ENCODE measurements around the gene ARHGDIA.

The ARHGDIA gene

GRCh38 chr17:81849457-81849856, 21.7 kb downstream of the ARHGDIA start:
- Histone ChIP-seq H3K18ac (ENCODE audit: low read depth in 1 of 2, low read length in 2 of 2) (no peak overlapping the region), H3K4me3 (ENCODE audit: insufficient read depth in 1 of 2, low read depth in 1 of 2, low read length in 2 of 2) (no peak overlapping the region), H2AFZ (ENCODE audit: low read depth, low read length) (no peak overlapping the region), H2BK120ac (ENCODE audit: low read depth, low read length) (no peak overlapping the region), H2BK12ac (ENCODE audit: low read length in 2 of 2) (no peak overlapping the region), H4K91ac (ENCODE audit: low read length) (no peak overlapping the region), H3K9me3 (ENCODE audit: control insufficient read depth, low read length) (no peaks in the 10 kb centered on the region), H3K23ac (ENCODE audit: low read length in 2 of 2) (no peak overlapping the region), H3K27ac (ENCODE audit: low read length, poor library complexity, severe bottlenecking) (no peak overlapping the region), H2BK15ac (ENCODE audit: low read depth, poor library complexity, severe bottlenecking) (no peak overlapping the region), H3K27me3 (ENCODE audit: control insufficient read depth in 1 of 2, insufficient read depth in 1 of 2, low read length in 2 of 2) (no peaks in the 10 kb centered on the region), H2BK5ac (ENCODE audit: low read depth, low read length, poor library complexity, severe bottlenecking) (no peak overlapping the region), H3K79me1 (replicated peaks; ENCODE audit: low read length, poor library complexity, severe bottlenecking) (peaks cover 37% of the 10 kb centered on the region), H3K14ac (ENCODE audit: low read length in 2 of 2) (no peak overlapping the region), H3K4ac (ENCODE audit: low read depth in 1 of 2, low read length in 2 of 2) (no peak overlapping the region), H3K9ac (ENCODE audit: low read length) (no peak overlapping the region), H2AK5ac (ENCODE audit: low read length, severe bottlenecking) (no peak overlapping the region), H4K8ac (ENCODE audit: low read length) (no peak overlapping the region), H3K36me3 (ENCODE audit: control insufficient read depth in 1 of 2, insufficient read depth in 2 of 2, low read depth in 1 of 2, low read length in 2 of 2) (peaks cover 77 to 82% of the 10 kb centered on the region in 2 experiments), H3K4me1 (ENCODE audit: control insufficient read depth, insufficient read depth, low read depth, low read length) (peaks cover under 1% of the 10 kb centered on the region), H3K4me2 (ENCODE audit: low read length, poor library complexity, severe bottlenecking) (no peak overlapping the region)
- 97% methylated on average over 7 of the region's 12 CpGs for WGBS
- no peak for DNase-seq

- Histone ChIP-seq H2AFZ (ENCODE audit: low read depth, low read length) (no peak overlapping the region), H3K23ac (ENCODE audit: low read length in 2 of 2) (no peak overlapping the region), H3K4me2 (ENCODE audit: low read length, poor library complexity, severe bottlenecking) (no peak overlapping the region), H3K36me3 (ENCODE audit: control insufficient read depth in 1 of 2, insufficient read depth in 2 of 2, low read depth in 1 of 2, low read length in 2 of 2) (peaks cover 78 to 81% of the 10 kb centered on the region in 2 experiments), H3K79me1 (replicated peaks; ENCODE audit: low read length, poor library complexity, severe bottlenecking) (peaks cover 29% of the 10 kb centered on the region), H2BK120ac (ENCODE audit: low read depth, low read length) (no peak overlapping the region), H4K91ac (ENCODE audit: low read length) (no peak overlapping the region), H2BK5ac (ENCODE audit: low read depth, low read length, poor library complexity, severe bottlenecking) (no peak overlapping the region), H2BK12ac (ENCODE audit: low read length in 2 of 2) (no peak overlapping the region), H3K9ac (ENCODE audit: low read length) (no peak overlapping the region), H3K4me3 (ENCODE audit: insufficient read depth in 1 of 2, low read depth in 1 of 2, low read length in 2 of 2) (no peak overlapping the region), H3K9me3 (ENCODE audit: control insufficient read depth, low read length) (no peaks in the 10 kb centered on the region), H3K4ac (ENCODE audit: low read depth in 1 of 2, low read length in 2 of 2) (no peak overlapping the region), H4K8ac (ENCODE audit: low read length) (no peak overlapping the region), H2AK5ac (ENCODE audit: low read length, severe bottlenecking) (no peak overlapping the region), H3K4me1 (ENCODE audit: control insufficient read depth, insufficient read depth, low read depth, low read length) (peaks cover 3% of the 10 kb centered on the region), H3K27ac (ENCODE audit: low read length, poor library complexity, severe bottlenecking) (no peak overlapping the region), H3K27me3 (ENCODE audit: control insufficient read depth in 1 of 2, insufficient read depth in 1 of 2, low read length in 2 of 2) (no peaks in the 10 kb centered on the region), H3K14ac (ENCODE audit: low read length in 2 of 2) (no peak overlapping the region), H2BK15ac (ENCODE audit: low read depth, poor library complexity, severe bottlenecking) (no peak overlapping the region), H3K18ac (ENCODE audit: low read depth in 1 of 2, low read length in 2 of 2) (no peak overlapping the region)
- WGBS = 94% methylated on average over 24 of the region's 24 CpGs
- no peak for DNase-seq
These were observed 24.1 kb downstream of the ARHGDIA start for GRCh38 chr17:81846743-81847689.

GRCh38 chr17:81845881-81846742, 25.0 kb downstream of the ARHGDIA start:
- H3K9ac ChIP-seq (ENCODE audit: low read length) = no peak overlapping the region
- H3K4me3 ChIP-seq (ENCODE audit: insufficient read depth in 1 of 2, low read depth in 1 of 2, low read length in 2 of 2) = no peak overlapping the region
- no peak for DNase-seq
- H3K14ac ChIP-seq (ENCODE audit: low read length in 2 of 2) = no peak overlapping the region
- H2AK5ac ChIP-seq (ENCODE audit: low read length, severe bottlenecking) = no peak overlapping the region
- H3K4me2 ChIP-seq (ENCODE audit: low read length, poor library complexity, severe bottlenecking) = no peak overlapping the region
- no peak overlapping the region for H2BK120ac ChIP-seq (ENCODE audit: low read depth, low read length)
- H3K36me3 ChIP-seq (ENCODE audit: control insufficient read depth in 1 of 2, insufficient read depth in 2 of 2, low read depth in 1 of 2, low read length in 2 of 2) = peaks cover 69 to 81% of the 10 kb centered on the region in 2 experiments
- no peak overlapping the region for H2AFZ ChIP-seq (ENCODE audit: low read depth, low read length)
- no peak overlapping the region for H4K91ac ChIP-seq (ENCODE audit: low read length)
- H3K4ac ChIP-seq (ENCODE audit: low read depth in 1 of 2, low read length in 2 of 2) = no peak overlapping the region
- peaks cover 3% of the 10 kb centered on the region for H3K4me1 ChIP-seq (ENCODE audit: control insufficient read depth, insufficient read depth, low read depth, low read length)
- H3K27ac ChIP-seq (ENCODE audit: low read length, poor library complexity, severe bottlenecking) = no peak overlapping the region
- H2BK15ac ChIP-seq (ENCODE audit: low read depth, poor library complexity, severe bottlenecking) = no peak overlapping the region
- no peaks in the 10 kb centered on the region for H3K9me3 ChIP-seq (ENCODE audit: control insufficient read depth, low read length)
- 98% methylated on average over 38 of the region's 38 CpGs for WGBS
- no peak overlapping the region for H2BK12ac ChIP-seq (ENCODE audit: low read length in 2 of 2)
- no peak overlapping the region for H4K8ac ChIP-seq (ENCODE audit: low read length)
- H3K23ac ChIP-seq (ENCODE audit: low read length in 2 of 2) = no peak overlapping the region
- H2BK5ac ChIP-seq (ENCODE audit: low read depth, low read length, poor library complexity, severe bottlenecking) = no peak overlapping the region
- no peak overlapping the region for H3K18ac ChIP-seq (ENCODE audit: low read depth in 1 of 2, low read length in 2 of 2)
- H3K79me1 ChIP-seq (replicated peaks; ENCODE audit: low read length, poor library complexity, severe bottlenecking) = peaks cover 23% of the 10 kb centered on the region
- H3K27me3 ChIP-seq (ENCODE audit: control insufficient read depth in 1 of 2, insufficient read depth in 1 of 2, low read length in 2 of 2) = no peaks in the 10 kb centered on the region

GRCh38 chr17:81845361-81845760, 25.8 kb downstream of the ARHGDIA start:
- no peak overlapping the region for H2AFZ ChIP-seq (ENCODE audit: low read depth, low read length)

More at GRCh38 chr17:81845361-81845760, 25.8 kb downstream of the ARHGDIA start:
- Histone ChIP-seq H2BK12ac (ENCODE audit: low read length in 2 of 2) (no peak overlapping the region), H3K4me3 (ENCODE audit: insufficient read depth in 1 of 2, low read depth in 1 of 2, low read length in 2 of 2) (no peak overlapping the region), H3K27me3 (ENCODE audit: control insufficient read depth in 1 of 2, insufficient read depth in 1 of 2, low read length in 2 of 2) (no peaks in the 10 kb centered on the region), H3K23ac (ENCODE audit: low read length in 2 of 2) (no peak overlapping the region), H3K4ac (ENCODE audit: low read depth in 1 of 2, low read length in 2 of 2) (no peak overlapping the region), H2BK5ac (ENCODE audit: low read depth, low read length, poor library complexity, severe bottlenecking) (no peak overlapping the region), H4K91ac (ENCODE audit: low read length) (no peak overlapping the region), H4K8ac (ENCODE audit: low read length) (no peak overlapping the region), H3K14ac (ENCODE audit: low read length in 2 of 2) (no peak overlapping the region), H3K4me2 (ENCODE audit: low read length, poor library complexity, severe bottlenecking) (no peak overlapping the region), H3K9me3 (ENCODE audit: control insufficient read depth, low read length) (no peaks in the 10 kb centered on the region), H2BK15ac (ENCODE audit: low read depth, poor library complexity, severe bottlenecking) (no peak overlapping the region), H2BK120ac (ENCODE audit: low read depth, low read length) (no peak overlapping the region), H3K27ac (ENCODE audit: low read length, poor library complexity, severe bottlenecking) (no peak overlapping the region), H3K79me1 (replicated peaks; ENCODE audit: low read length, poor library complexity, severe bottlenecking) (peaks cover 22% of the 10 kb centered on the region), H3K36me3 (ENCODE audit: control insufficient read depth in 1 of 2, insufficient read depth in 2 of 2, low read depth in 1 of 2, low read length in 2 of 2) (peaks cover 68 to 78% of the 10 kb centered on the region in 2 experiments), H3K4me1 (ENCODE audit: control insufficient read depth, insufficient read depth, low read depth, low read length) (peaks cover 7% of the 10 kb centered on the region), H3K18ac (ENCODE audit: low read depth in 1 of 2, low read length in 2 of 2) (no peak overlapping the region), H2AK5ac (ENCODE audit: low read length, severe bottlenecking) (no peak overlapping the region), H3K9ac (ENCODE audit: low read length) (no peak overlapping the region)
- DNase-seq = no peak
- WGBS = 95% methylated on average over 13 of the region's 13 CpGs

All from mesenchymal stem cell (in vitro differentiated cells and primary cell).